C4-2B (cell line): ENCODE data around the gene TMEM178A.

Experiments
- CTCF ChIP-seq: fragments of 450-650 bp; conservative IDR thresholded peaks from 2 replicates; pipeline ENCODE4 v1.5.1; 2017; ENCODE audit warnings: mild to moderate bottlenecking
- ZFX ChIP-seq: fragments of 450-650 bp; IDR thresholded peaks from 2 replicates; pipeline ENCODE4 v1.6.1; 2017

- TF ChIP-seq CTCF: no peak
- TF ChIP-seq ZFX: no peak
Observed at GRCh38 chr2:39659765-39660611, 5.7 kb upstream of the TMEM178A start.
